GM10248 (cell line): Measurements from ENCODE around the gene CHCHD5.
"Not testable (repeated sequence)": the region's sequence is repeated elsewhere in the genome, so short reads cannot be mapped to it uniquely, and the experiment has no call there.

Source experiments
- CTCF ChIA-PET: fragments of 300-600 bp; sonication (Branson Sonifier 250); formaldehyde crosslinking; extraction: SDS; loops from one replicate; lab custom pipeline; 2021; ENCODE audit warnings: antibody characterized with exemption; lab: Yijun Ruan, JAX
- POLR2A ChIA-PET: fragments of 350-650 bp; sonication (Branson Sonifier 250); formaldehyde crosslinking; extraction: SDS; loops from one replicate; lab custom pipeline; 2020; ENCODE audit warnings: antibody characterized with exemption; lab: Yijun Ruan, JAX
- DNase-seq: peaks from one replicate; pipeline ENCODE4 v3.0.0; 2012; ENCODE audit errors: extremely low spot score
- CTCF ChIP-seq: IDR thresholded peaks from 2 replicates; pipeline ENCODE4 v1.5.1; 2012; ENCODE audit warnings: mild to moderate bottlenecking, low read depth; ENCODE audit errors: extremely low read depth, missing control alignments, control extremely low read depth

Gene CHCHD5

GRCh38 chr2:112605926-112606325 is 21.5 kb downstream of the CHCHD5 start:
- DNase-seq = no peak
- no peak for TF ChIP-seq CTCF
- ChIA-PET POLR2A (interaction anchor here (0.5 kb wide), 1 partner anchor 28 kb away, joined by 3 read pairs; no protein-coding TSS in a partner anchor), CTCF (interaction anchor here (1.1 to 9.8 kb wide), 3 partner anchors 23 to 121 kb away, joined by 3 to 147 read pairs (median 3); no protein-coding TSS in a partner anchor)

GRCh38 chr2:112606547-112606946 is 22.1 kb downstream of the CHCHD5 start:
- TF ChIP-seq CTCF = no peak
- no peak for DNase-seq
- CTCF ChIA-PET = interaction anchor here (1.1 to 9.8 kb wide), 2 partner anchors 84 to 120 kb away, joined by 3 to 147 read pairs; no protein-coding TSS in a partner anchor
- POLR2A ChIA-PET = interaction anchor here (0.5 to 0.6 kb wide), 2 partner anchors 29 to 65 kb away, joined by 3 read pairs; no protein-coding TSS in a partner anchor

GRCh38 chr2:112607680-112608438 is 23.4 kb downstream of the CHCHD5 start:
- POLR2A ChIA-PET = no interaction called here
- CTCF ChIA-PET = interaction anchor here (9.8 kb wide), 1 partner anchor 119 kb away, joined by 147 read pairs; no protein-coding TSS in a partner anchor
- no peak for TF ChIP-seq CTCF
- no peak for DNase-seq

GRCh38 chr2:112609320-112609719 is 24.9 kb downstream of the CHCHD5 start:
- CTCF ChIA-PET = interaction anchor here (1.1 to 9.8 kb wide), 2 partner anchors 10 to 118 kb away, joined by 3 to 147 read pairs; no protein-coding TSS in a partner anchor
- POLR2A ChIA-PET, DNase-seq: not testable (repeated sequence)

GRCh38 chr2:112612283-112612682 is 27.9 kb downstream of the CHCHD5 start:
- CTCF ChIA-PET = interaction anchor here (1.9 kb wide), 1 partner anchor 11 kb away, joined by 6 read pairs; no protein-coding TSS in a partner anchor
- DNase-seq, POLR2A ChIA-PET: not testable (repeated sequence)

GRCh38 chr2:112614201-112614840 is 29.9 kb downstream of the CHCHD5 start:
- CTCF ChIA-PET = interaction anchor here (1.2 to 1.6 kb wide), 3 partner anchors 12 to 327 kb away, joined by 4 to 6 read pairs (median 5); no protein-coding TSS in a partner anchor
- no peak for TF ChIP-seq CTCF
- no peak for DNase-seq
- POLR2A ChIA-PET = no interaction called here

GRCh38 chr2:112615051-112615450 is 30.6 kb downstream of the CHCHD5 start:
- POLR2A ChIA-PET = no interaction called here
- TF ChIP-seq CTCF = no peak
- no peak for DNase-seq
- CTCF ChIA-PET = interaction anchor here (1.0 to 1.6 kb wide), 4 partner anchors 11 to 327 kb away, joined by 3 to 6 read pairs (median 4); no protein-coding TSS in a partner anchor

GRCh38 chr2:112615798-112616197 is 31.4 kb downstream of the CHCHD5 start:
- POLR2A ChIA-PET = not testable (repeated sequence)

More at GRCh38 chr2:112615798-112616197, 31.4 kb downstream of the CHCHD5 start:
- CTCF ChIA-PET = interaction anchor here (1.0 to 2.4 kb wide), 3 partner anchors 11 to 111 kb away, joined by 3 to 12 read pairs (median 9); no protein-coding TSS in a partner anchor
- DNase-seq = not testable (repeated sequence)
